ENCODE data around the gene UTP25. TPM values are rescaled to one million over a fixed set of nuclear protein-coding genes. Genes with fewer than 3 reads are reported as not detected.

The UTP25 gene
- total RNA-seq, 1 experiment from 2014 or later = 9.5 TPM

DNA sequence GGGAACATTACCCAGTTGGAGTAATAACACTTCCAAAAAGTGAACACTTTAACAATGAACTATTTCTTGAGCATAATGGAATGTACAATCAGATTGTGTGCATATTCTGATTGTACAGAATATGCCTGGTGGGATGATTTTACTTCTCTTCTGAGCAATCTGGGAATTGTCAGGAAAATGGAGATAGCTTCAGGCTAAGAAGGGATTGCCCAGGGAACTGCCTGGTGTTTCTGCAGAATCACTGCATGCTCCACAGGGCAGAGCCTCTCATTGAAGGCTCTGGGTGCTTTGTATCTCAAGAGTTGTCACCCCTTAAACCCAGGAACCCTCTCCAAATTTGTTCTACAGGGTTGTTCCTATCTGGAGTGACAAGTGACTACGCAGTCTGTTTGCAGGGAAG is 51.2 kb downstream of the UTP25 start:
- Histone ChIP-seq H3K9me3 (ENCODE audit: control insufficient read depth, insufficient read depth, low read depth, low read length) (no peaks in the 10 kb centered on the region), H3K27ac (ENCODE audit: low read length) (no peak overlapping the region), H3K4me3 (ENCODE audit: low read depth in 2 of 2, low read length in 2 of 2) (peak overlapping the region in 1 of 2 experiments; percentile 12; a peak in 2 of 4 replicates), H3K27me3 (ENCODE audit: control insufficient read depth, insufficient read depth, low read length) (peaks cover 2% of the 10 kb centered on the region; the same call in 1 of the 2 replicates), H3K4me1 (ENCODE audit: control insufficient read depth, insufficient read depth, low read length) (no peaks in the 10 kb centered on the region; the same call in 1 of the 2 replicates), H3K36me3 (ENCODE audit: control insufficient read depth, insufficient read depth, low read length) (no peaks in the 10 kb centered on the region)
- intact Hi-C loops (cut with micrococcal nuclease; ENCODE audit: unreplicated experiment) (loop anchor here (5.0 kb wide), 1 partner anchor 113 kb away; no protein-coding TSS in a partner anchor), in situ Hi-C loops (cut with HindIII; ENCODE audit: low pct_unique_long_range_greater_than_20kb, low sequenced_read_pairs) (no loop called here)
- BruUV-seq (replicated peaks) = no TSS peak
- POLR2A ChIA-PET = no interaction called here
- CTCF ChIA-PET = no interaction called here
- TF ChIP-seq POLR2AphosphoS5 (IDR thresholded peaks at IDR 0.05; ENCODE audit: low read depth, low read length) (no peak), SIN3A (IDR thresholded peaks at IDR 0.05; ENCODE audit: borderline replicate concordance, insufficient read depth, low read depth, low read length) (no peak), TCF7L2 (IDR thresholded peaks at IDR 0.05; ENCODE audit: low read depth, low read length) (no peak)
- TF ChIP-seq, protein P1, sequence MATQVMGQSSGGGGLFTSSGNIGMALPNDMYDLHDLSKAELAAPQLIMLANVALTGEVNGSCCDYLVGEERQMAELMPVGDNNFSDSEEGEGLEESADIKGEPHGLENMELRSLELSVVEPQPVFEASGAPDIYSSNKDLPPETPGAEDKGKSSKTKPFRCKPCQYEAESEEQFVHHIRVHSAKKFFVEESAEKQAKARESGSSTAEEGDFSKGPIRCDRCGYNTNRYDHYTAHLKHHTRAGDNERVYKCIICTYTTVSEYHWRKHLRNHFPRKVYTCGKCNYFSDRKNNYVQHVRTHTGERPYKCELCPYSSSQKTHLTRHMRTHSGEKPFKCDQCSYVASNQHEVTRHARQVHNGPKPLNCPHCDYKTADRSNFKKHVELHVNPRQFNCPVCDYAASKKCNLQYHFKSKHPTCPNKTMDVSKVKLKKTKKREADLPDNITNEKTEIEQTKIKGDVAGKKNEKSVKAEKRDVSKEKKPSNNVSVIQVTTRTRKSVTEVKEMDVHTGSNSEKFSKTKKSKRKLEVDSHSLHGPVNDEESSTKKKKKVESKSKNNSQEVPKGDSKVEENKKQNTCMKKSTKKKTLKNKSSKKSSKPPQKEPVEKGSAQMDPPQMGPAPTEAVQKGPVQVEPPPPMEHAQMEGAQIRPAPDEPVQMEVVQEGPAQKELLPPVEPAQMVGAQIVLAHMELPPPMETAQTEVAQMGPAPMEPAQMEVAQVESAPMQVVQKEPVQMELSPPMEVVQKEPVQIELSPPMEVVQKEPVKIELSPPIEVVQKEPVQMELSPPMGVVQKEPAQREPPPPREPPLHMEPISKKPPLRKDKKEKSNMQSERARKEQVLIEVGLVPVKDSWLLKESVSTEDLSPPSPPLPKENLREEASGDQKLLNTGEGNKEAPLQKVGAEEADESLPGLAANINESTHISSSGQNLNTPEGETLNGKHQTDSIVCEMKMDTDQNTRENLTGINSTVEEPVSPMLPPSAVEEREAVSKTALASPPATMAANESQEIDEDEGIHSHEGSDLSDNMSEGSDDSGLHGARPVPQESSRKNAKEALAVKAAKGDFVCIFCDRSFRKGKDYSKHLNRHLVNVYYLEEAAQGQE (IDR thresholded peaks at IDR 0.05; ENCODE audit: insufficient read depth in 1 of 2, low read depth in 2 of 2, low read length in 1 of 2) = no peak
- TF ChIP-seq, protein P2, sequence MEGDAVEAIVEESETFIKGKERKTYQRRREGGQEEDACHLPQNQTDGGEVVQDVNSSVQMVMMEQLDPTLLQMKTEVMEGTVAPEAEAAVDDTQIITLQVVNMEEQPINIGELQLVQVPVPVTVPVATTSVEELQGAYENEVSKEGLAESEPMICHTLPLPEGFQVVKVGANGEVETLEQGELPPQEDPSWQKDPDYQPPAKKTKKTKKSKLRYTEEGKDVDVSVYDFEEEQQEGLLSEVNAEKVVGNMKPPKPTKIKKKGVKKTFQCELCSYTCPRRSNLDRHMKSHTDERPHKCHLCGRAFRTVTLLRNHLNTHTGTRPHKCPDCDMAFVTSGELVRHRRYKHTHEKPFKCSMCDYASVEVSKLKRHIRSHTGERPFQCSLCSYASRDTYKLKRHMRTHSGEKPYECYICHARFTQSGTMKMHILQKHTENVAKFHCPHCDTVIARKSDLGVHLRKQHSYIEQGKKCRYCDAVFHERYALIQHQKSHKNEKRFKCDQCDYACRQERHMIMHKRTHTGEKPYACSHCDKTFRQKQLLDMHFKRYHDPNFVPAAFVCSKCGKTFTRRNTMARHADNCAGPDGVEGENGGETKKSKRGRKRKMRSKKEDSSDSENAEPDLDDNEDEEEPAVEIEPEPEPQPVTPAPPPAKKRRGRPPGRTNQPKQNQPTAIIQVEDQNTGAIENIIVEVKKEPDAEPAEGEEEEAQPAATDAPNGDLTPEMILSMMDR (IDR thresholded peaks at IDR 0.05) = no peak
- DNase-seq (ENCODE audit: low read depth, low spot score) (no peak), ATAC-seq (no peak)

DNA sequence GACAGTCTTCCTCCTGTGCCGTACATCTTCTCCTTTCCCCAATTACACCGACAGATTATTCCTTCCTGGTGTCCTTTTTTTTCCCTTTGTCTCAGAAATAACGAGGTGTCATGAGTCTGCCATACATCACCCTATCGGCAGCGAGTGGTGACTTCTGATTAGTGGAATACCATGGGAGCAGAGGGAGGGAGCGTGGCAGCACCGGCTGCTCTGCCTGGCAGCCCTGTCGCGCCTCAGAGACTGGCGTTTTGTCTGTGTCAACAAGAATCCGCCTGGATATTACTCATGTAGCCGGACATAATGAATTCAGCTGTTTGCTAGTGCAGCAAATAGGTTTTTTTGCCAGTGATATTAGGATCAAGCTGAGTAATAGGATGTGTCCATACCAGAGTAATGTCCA is 51.8 kb downstream of the UTP25 start:
- CTCF ChIA-PET = no interaction called here
- no peaks in the 10 kb centered on the region for H3K36me3 ChIP-seq (ENCODE audit: control insufficient read depth, insufficient read depth, low read length)
- H3K27ac ChIP-seq (ENCODE audit: low read length) = no peak overlapping the region
- no peaks in the 10 kb centered on the region for H3K9me3 ChIP-seq (ENCODE audit: control insufficient read depth, insufficient read depth, low read depth, low read length)
- intact Hi-C loops (cut with micrococcal nuclease; ENCODE audit: unreplicated experiment) (loop anchor here (5.0 kb wide), 1 partner anchor 113 kb away; no protein-coding TSS in a partner anchor), in situ Hi-C loops (cut with HindIII; ENCODE audit: low pct_unique_long_range_greater_than_20kb, low sequenced_read_pairs) (no loop called here)
- POLR2A ChIA-PET = no interaction called here
- H3K4me1 ChIP-seq (ENCODE audit: control insufficient read depth, insufficient read depth, low read length) = no peaks in the 10 kb centered on the region; the same call in 1 of the 2 replicates
- DNase-seq (ENCODE audit: low read depth, low spot score) = no peak
- TF ChIP-seq SIN3A (IDR thresholded peaks at IDR 0.05; ENCODE audit: borderline replicate concordance, insufficient read depth, low read depth, low read length) (no peak), TCF7L2 (IDR thresholded peaks at IDR 0.05; ENCODE audit: low read depth, low read length) (no peak), POLR2AphosphoS5 (IDR thresholded peaks at IDR 0.05; ENCODE audit: low read depth, low read length) (no peak)
- TF ChIP-seq, protein P2 (IDR thresholded peaks at IDR 0.05) = no peak
- TF ChIP-seq, protein P1 (IDR thresholded peaks at IDR 0.05; ENCODE audit: insufficient read depth in 1 of 2, low read depth in 2 of 2, low read length in 1 of 2) = no peak
- no peak for ATAC-seq
- H3K27me3 ChIP-seq (ENCODE audit: control insufficient read depth, insufficient read depth, low read length) = peaks cover 2% of the 10 kb centered on the region; the same call in 1 of the 2 replicates
- BruUV-seq (replicated peaks) = no TSS peak
- peak overlapping the region in 1 of 2 experiments; percentile 12; a peak in 2 of 4 replicates for H3K4me3 ChIP-seq (ENCODE audit: low read depth in 2 of 2, low read length in 2 of 2)

Measured in Panc1 (cell line).